ENCODE results near the gene STK32A. TPM values are rescaled to one million over a fixed set of nuclear protein-coding genes. Genes with fewer than 3 reads are reported as not detected.
"Not testable (repeated sequence)": the region's sequence is repeated elsewhere in the genome, so short reads cannot be mapped to it uniquely, and the experiment has no call there.

STK32A gene
- total and polyA plus RNA-seq, 4 donors: 12.1 to 36.3 (median 18.7) TPM

GRCh38 chr5:147208134-147208533 lies 26.7 kb upstream of the STK32A start:
- Histone ChIP-seq H3K9me3 (ENCODE audit: control insufficient read depth, insufficient read depth, low read length) (peaks cover 2% of the 10 kb centered on the region), H3K4me3 (ENCODE audit: low read depth, low read length) (no peak overlapping the region), H3K27ac (ENCODE audit: low read depth, low read length) (peak overlapping the region; percentile 86), H3K4me1 (ENCODE audit: control insufficient read depth, insufficient read depth, low read length) (no peaks in the 10 kb centered on the region), H3K36me3 (ENCODE audit: control insufficient read depth, insufficient read depth, low read length) (no peaks in the 10 kb centered on the region), H3K27me3 (ENCODE audit: control insufficient read depth, insufficient read depth, low read length) (no peaks in the 10 kb centered on the region)
- peak in 4 of 6 donors; percentile 61 to 85 (median 72) for DNase-seq (ENCODE audit: low read depth in 4 of 6, low spot score in 6 of 6)
- WGBS (ENCODE audit: insufficient coverage): no CpG with 5 or more reads among the region's 1 CpG

- H3K4me1 ChIP-seq (ENCODE audit: control insufficient read depth, insufficient read depth, low read length): peaks cover 11% of the 10 kb centered on the region
- H3K9me3 ChIP-seq (ENCODE audit: control insufficient read depth, insufficient read depth, low read length): no peaks in the 10 kb centered on the region
- no peak overlapping the region for H3K27ac ChIP-seq (ENCODE audit: low read depth, low read length)
- 57% methylated on average over 8 of the region's 9 CpGs for WGBS (ENCODE audit: insufficient coverage)
- no peaks in the 10 kb centered on the region for H3K27me3 ChIP-seq (ENCODE audit: control insufficient read depth, insufficient read depth, low read length)
- DNase-seq (ENCODE audit: low read depth in 4 of 6, low spot score in 6 of 6): no peak
- no peak overlapping the region for H3K4me3 ChIP-seq (ENCODE audit: low read depth, low read length)
- no peaks in the 10 kb centered on the region for H3K36me3 ChIP-seq (ENCODE audit: control insufficient read depth, insufficient read depth, low read length)
Measured at GRCh38 chr5:147216552-147217154, 18.2 kb upstream of the STK32A start.

- no peak for DNase-seq (ENCODE audit: low read depth in 4 of 6, low spot score in 6 of 6)
- H3K27ac ChIP-seq (ENCODE audit: low read depth, low read length): no peak overlapping the region
- 62% methylated on average over 2 of the region's 2 CpGs for WGBS (ENCODE audit: insufficient coverage)
Measured at GRCh38 chr5:147223343-147223742, 11.5 kb upstream of the STK32A start.

GRCh38 chr5:147223948-147224791 lies 10.7 kb upstream of the STK32A start:
- Histone ChIP-seq H3K27me3 (ENCODE audit: control insufficient read depth, insufficient read depth, low read length) (no peaks in the 10 kb centered on the region), H3K9me3 (ENCODE audit: control insufficient read depth, insufficient read depth, low read length) (no peaks in the 10 kb centered on the region), H3K36me3 (ENCODE audit: control insufficient read depth, insufficient read depth, low read length) (no peaks in the 10 kb centered on the region), H3K4me1 (ENCODE audit: control insufficient read depth, insufficient read depth, low read length) (no peaks in the 10 kb centered on the region), H3K4me3 (ENCODE audit: low read depth, low read length) (no peak overlapping the region), H3K27ac (ENCODE audit: low read depth, low read length) (no peak overlapping the region)
- peak in 2 of 6 donors; percentile 71 to 86 for DNase-seq (ENCODE audit: low read depth in 4 of 6, low spot score in 6 of 6)
- 100% methylated on average over 1 of the region's 3 CpGs for WGBS (ENCODE audit: insufficient coverage)

More at GRCh38 chr5:147223343-147223742, 11.5 kb upstream of the STK32A start:
- Histone ChIP-seq H3K4me1 (ENCODE audit: control insufficient read depth, insufficient read depth, low read length) (no peaks in the 10 kb centered on the region), H3K4me3 (ENCODE audit: low read depth, low read length) (no peak overlapping the region), H3K27me3 (ENCODE audit: control insufficient read depth, insufficient read depth, low read length) (no peaks in the 10 kb centered on the region), H3K9me3 (ENCODE audit: control insufficient read depth, insufficient read depth, low read length) (no peaks in the 10 kb centered on the region), H3K36me3 (ENCODE audit: control insufficient read depth, insufficient read depth, low read length) (no peaks in the 10 kb centered on the region)

- no peak overlapping the region for H3K4me3 ChIP-seq (ENCODE audit: low read depth, low read length)
- no peak overlapping the region for H3K27ac ChIP-seq (ENCODE audit: low read depth, low read length)
- WGBS (ENCODE audit: insufficient coverage): 90% methylated on average over 5 of the region's 9 CpGs
- no peaks in the 10 kb centered on the region for H3K4me1 ChIP-seq (ENCODE audit: control insufficient read depth, insufficient read depth, low read length)
- no peak for DNase-seq (ENCODE audit: low read depth in 4 of 6, low spot score in 6 of 6)
- H3K36me3 ChIP-seq (ENCODE audit: control insufficient read depth, insufficient read depth, low read length): no peaks in the 10 kb centered on the region
- no peaks in the 10 kb centered on the region for H3K9me3 ChIP-seq (ENCODE audit: control insufficient read depth, insufficient read depth, low read length)
- H3K27me3 ChIP-seq (ENCODE audit: control insufficient read depth, insufficient read depth, low read length): no peaks in the 10 kb centered on the region
Measured at GRCh38 chr5:147225938-147226337, 8.9 kb upstream of the STK32A start.

- H3K36me3 ChIP-seq (ENCODE audit: control insufficient read depth, insufficient read depth, low read length): no peaks in the 10 kb centered on the region
- no peak overlapping the region for H3K4me3 ChIP-seq (ENCODE audit: low read depth, low read length)
- DNase-seq (ENCODE audit: low read depth in 4 of 6, low spot score in 6 of 6): no peak
- H3K27me3 ChIP-seq (ENCODE audit: control insufficient read depth, insufficient read depth, low read length): no peaks in the 10 kb centered on the region
- peaks cover 2% of the 10 kb centered on the region for H3K9me3 ChIP-seq (ENCODE audit: control insufficient read depth, insufficient read depth, low read length)
- no peaks in the 10 kb centered on the region for H3K4me1 ChIP-seq (ENCODE audit: control insufficient read depth, insufficient read depth, low read length)
- no peak overlapping the region for H3K27ac ChIP-seq (ENCODE audit: low read depth, low read length)
- 94% methylated on average over 10 of the region's 15 CpGs for WGBS (ENCODE audit: insufficient coverage)
Measured at GRCh38 chr5:147226512-147226911, 8.3 kb upstream of the STK32A start.

- Histone ChIP-seq H3K27ac (ENCODE audit: low read depth, low read length) (peak overlapping the region; percentile 57), H3K27me3 (ENCODE audit: control insufficient read depth, insufficient read depth, low read length) (peaks cover 2% of the 10 kb centered on the region), H3K4me3 (ENCODE audit: low read depth, low read length) (peak overlapping the region; percentile 70), H3K4me1 (ENCODE audit: control insufficient read depth, insufficient read depth, low read length) (no peaks in the 10 kb centered on the region), H3K36me3 (ENCODE audit: control insufficient read depth, insufficient read depth, low read length) (no peaks in the 10 kb centered on the region), H3K9me3 (ENCODE audit: control insufficient read depth, insufficient read depth, low read length) (peaks cover 4% of the 10 kb centered on the region)
- peak in 3 of 6 donors; percentile 32 to 77 (median 35) for DNase-seq (ENCODE audit: low read depth in 4 of 6, low spot score in 6 of 6)
- WGBS (ENCODE audit: insufficient coverage): 0% methylated on average over 14 of the region's 32 CpGs
Measured at GRCh38 chr5:147234239-147234824, 494 bp upstream of the STK32A start.

- no peaks in the 10 kb centered on the region for H3K36me3 ChIP-seq (ENCODE audit: control insufficient read depth, insufficient read depth, low read length)
- peaks cover 1% of the 10 kb centered on the region for H3K27me3 ChIP-seq (ENCODE audit: control insufficient read depth, insufficient read depth, low read length)
- no peak overlapping the region for H3K27ac ChIP-seq (ENCODE audit: low read depth, low read length)
- DNase-seq (ENCODE audit: low read depth in 4 of 6, low spot score in 6 of 6): no peak
- no peak overlapping the region for H3K4me3 ChIP-seq (ENCODE audit: low read depth, low read length)
- no peaks in the 10 kb centered on the region for H3K9me3 ChIP-seq (ENCODE audit: control insufficient read depth, insufficient read depth, low read length)
- no peaks in the 10 kb centered on the region for H3K4me1 ChIP-seq (ENCODE audit: control insufficient read depth, insufficient read depth, low read length)
- WGBS (ENCODE audit: insufficient coverage): no CpG with 5 or more reads among the region's 4 CpGs
Measured at GRCh38 chr5:147240266-147240985, 5.6 kb downstream of the STK32A start.

GRCh38 chr5:147243238-147243637 lies 8.4 kb downstream of the STK32A start:
- not testable (repeated sequence) for DNase-seq (ENCODE audit: low read depth in 4 of 6, low spot score in 6 of 6); H3K4me1 ChIP-seq (ENCODE audit: control insufficient read depth, insufficient read depth, low read length); H3K9me3 ChIP-seq (ENCODE audit: control insufficient read depth, insufficient read depth, low read length); H3K4me3 ChIP-seq (ENCODE audit: low read depth, low read length); H3K27me3 ChIP-seq (ENCODE audit: control insufficient read depth, insufficient read depth, low read length); H3K36me3 ChIP-seq (ENCODE audit: control insufficient read depth, insufficient read depth, low read length); H3K27ac ChIP-seq (ENCODE audit: low read depth, low read length)
- no CpG with 5 or more reads among the region's 6 CpGs for WGBS (ENCODE audit: insufficient coverage)
